ENCODE data around the gene TMEM37.

TMEM37 gene

GRCh38 chr2:119476301-119477112 lies 44.9 kb downstream of the TMEM37 start:
- Histone ChIP-seq H3K36me3 (ENCODE audit: insufficient read depth, low read length) (no peaks in the 10 kb centered on the region), H3K27ac (ENCODE audit: low read depth, low read length) (no peak overlapping the region), H3K4me1 (ENCODE audit: insufficient read depth, low read length) (peaks cover 6% of the 10 kb centered on the region), H3K4me3 (ENCODE audit: low read depth in 1 of 2, low read length in 2 of 2) (no peak overlapping the region), H3K27me3 (ENCODE audit: control insufficient read depth in 1 of 2, insufficient read depth in 2 of 2, low read length in 2 of 2) (no peaks in the 10 kb centered on the region), H3K9ac (ENCODE audit: low read length) (no peak overlapping the region), H3K9me3 (ENCODE audit: low read length) (no peaks in the 10 kb centered on the region)

DNA sequence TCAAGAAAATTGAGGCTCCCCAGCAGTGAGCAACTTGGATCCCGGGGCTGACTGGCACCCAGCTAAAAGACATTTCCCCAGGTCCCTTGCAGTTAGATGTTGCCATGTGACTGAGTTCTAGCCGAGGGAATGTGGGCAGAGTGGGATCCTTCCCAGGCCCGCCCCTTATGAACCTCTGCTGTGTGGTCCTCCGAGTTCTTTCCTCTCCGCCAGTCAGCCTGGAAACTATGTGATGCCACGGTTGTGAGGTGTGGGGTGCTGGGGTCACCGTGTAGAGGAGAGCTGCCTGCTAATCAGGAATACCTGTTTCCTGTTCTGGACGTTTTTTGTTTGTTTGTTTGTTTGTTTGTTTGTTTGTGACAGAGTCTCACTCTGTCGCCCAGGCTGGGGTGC lies 45.5 kb downstream of the TMEM37 start:
- peaks cover 6% of the 10 kb centered on the region for H3K4me1 ChIP-seq (ENCODE audit: insufficient read depth, low read length)
- H3K9me3 ChIP-seq (ENCODE audit: low read length) = no peaks in the 10 kb centered on the region
- no peak overlapping the region for H3K4me3 ChIP-seq (ENCODE audit: low read depth in 1 of 2, low read length in 2 of 2)
- H3K27me3 ChIP-seq (ENCODE audit: control insufficient read depth in 1 of 2, insufficient read depth in 2 of 2, low read length in 2 of 2) = no peaks in the 10 kb centered on the region
- no peaks in the 10 kb centered on the region for H3K36me3 ChIP-seq (ENCODE audit: insufficient read depth, low read length)
- H3K27ac ChIP-seq (ENCODE audit: low read depth, low read length) = no peak overlapping the region
- H3K9ac ChIP-seq (ENCODE audit: low read length) = no peak overlapping the region

DNA sequence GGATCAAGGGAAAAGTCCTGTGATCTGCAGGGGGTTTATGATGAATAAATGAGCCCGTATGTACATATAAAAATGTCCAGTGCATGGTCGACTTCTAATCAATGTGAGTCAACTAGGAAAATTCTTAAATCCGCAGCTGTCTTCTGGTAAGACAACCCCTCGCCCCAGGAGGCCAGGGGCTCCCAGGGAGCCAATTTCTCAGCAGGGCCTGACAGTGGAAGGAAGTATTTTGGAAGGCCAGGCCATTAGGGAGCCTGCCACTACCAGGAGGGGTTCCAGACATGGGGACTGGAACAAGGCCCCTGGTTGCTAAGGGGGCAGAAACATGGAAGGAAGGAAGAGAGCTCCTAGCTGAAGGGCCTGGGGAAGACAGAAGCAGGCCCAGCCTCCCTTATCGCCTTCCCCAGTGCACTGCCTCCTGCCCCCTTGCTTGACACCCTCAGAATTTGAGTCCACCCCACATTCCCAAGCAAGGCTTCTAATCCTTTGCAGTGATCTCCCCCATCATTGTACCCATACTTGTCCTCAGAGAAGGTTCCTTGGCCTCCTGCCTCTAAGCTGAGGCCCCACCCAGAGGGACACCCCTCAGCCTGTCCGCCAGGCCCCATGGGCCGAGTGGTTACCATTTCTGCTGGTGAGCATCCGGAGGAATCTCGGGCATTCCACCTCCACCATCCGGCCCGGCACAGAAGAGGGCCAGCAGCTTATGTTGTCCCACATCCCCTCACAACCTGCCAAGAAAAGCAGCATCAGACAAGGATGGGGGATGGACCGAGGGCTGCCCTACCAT lies 46.7 kb downstream of the TMEM37 start:
- H3K9ac ChIP-seq (ENCODE audit: low read length) = no peak overlapping the region
- peaks cover 6% of the 10 kb centered on the region for H3K4me1 ChIP-seq (ENCODE audit: insufficient read depth, low read length)
- no peak overlapping the region for H3K27ac ChIP-seq (ENCODE audit: low read depth, low read length)
- H3K4me3 ChIP-seq (ENCODE audit: low read depth in 1 of 2, low read length in 2 of 2) = no peak overlapping the region
- H3K9me3 ChIP-seq (ENCODE audit: low read length) = no peaks in the 10 kb centered on the region
- no peaks in the 10 kb centered on the region for H3K36me3 ChIP-seq (ENCODE audit: insufficient read depth, low read length)
- H3K27me3 ChIP-seq (ENCODE audit: control insufficient read depth in 1 of 2, insufficient read depth in 2 of 2, low read length in 2 of 2) = no peaks in the 10 kb centered on the region

- Histone ChIP-seq H3K4me3 (ENCODE audit: low read depth in 1 of 2, low read length in 2 of 2) (no peak overlapping the region), H3K36me3 (ENCODE audit: insufficient read depth, low read length) (no peaks in the 10 kb centered on the region), H3K9ac (ENCODE audit: low read length) (no peak overlapping the region), H3K27me3 (ENCODE audit: control insufficient read depth in 1 of 2, insufficient read depth in 2 of 2, low read length in 2 of 2) (no peaks in the 10 kb centered on the region), H3K9me3 (ENCODE audit: low read length) (no peaks in the 10 kb centered on the region), H3K4me1 (ENCODE audit: insufficient read depth, low read length) (peaks cover 6% of the 10 kb centered on the region), H3K27ac (ENCODE audit: low read depth, low read length) (no peak overlapping the region)
Observed at GRCh38 chr2:119478978-119479295, 47.3 kb downstream of the TMEM37 start.

DNA sequence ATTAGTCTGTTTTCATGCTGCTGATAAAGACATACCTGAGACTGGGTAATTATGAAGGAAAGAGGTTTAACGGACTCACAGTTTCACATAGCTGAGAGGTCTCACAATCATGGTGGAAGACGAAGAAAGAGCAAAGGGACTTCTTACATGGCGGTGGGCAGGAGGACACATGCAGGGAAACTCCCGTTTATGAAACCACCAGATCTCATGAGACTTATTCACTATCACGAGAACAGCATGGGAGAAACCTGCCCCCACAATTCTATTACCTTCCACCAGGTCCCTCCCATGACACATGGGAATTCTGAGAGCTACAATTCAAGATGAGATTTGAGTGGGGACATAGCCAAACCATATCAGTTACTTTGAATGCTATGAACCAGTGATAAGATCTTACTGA lies 48.5 kb downstream of the TMEM37 start:
- peaks cover 6% of the 10 kb centered on the region for H3K4me1 ChIP-seq (ENCODE audit: insufficient read depth, low read length)
- no peak overlapping the region for H3K4me3 ChIP-seq (ENCODE audit: low read depth in 1 of 2, low read length in 2 of 2)
- H3K27ac ChIP-seq (ENCODE audit: low read depth, low read length) = no peak overlapping the region
- H3K36me3 ChIP-seq (ENCODE audit: insufficient read depth, low read length) = no peaks in the 10 kb centered on the region
- H3K27me3 ChIP-seq (ENCODE audit: control insufficient read depth in 1 of 2, insufficient read depth in 2 of 2, low read length in 2 of 2) = no peaks in the 10 kb centered on the region
- no peaks in the 10 kb centered on the region for H3K9me3 ChIP-seq (ENCODE audit: low read length)
- no peak overlapping the region for H3K9ac ChIP-seq (ENCODE audit: low read length)

- Histone ChIP-seq H3K27ac (ENCODE audit: low read depth, low read length) (no peak overlapping the region), H3K4me3 (ENCODE audit: low read depth in 1 of 2, low read length in 2 of 2) (no peak overlapping the region), H3K9me3 (ENCODE audit: low read length) (no peaks in the 10 kb centered on the region), H3K9ac (ENCODE audit: low read length) (no peak overlapping the region), H3K36me3 (ENCODE audit: insufficient read depth, low read length) (no peaks in the 10 kb centered on the region), H3K27me3 (ENCODE audit: control insufficient read depth in 1 of 2, insufficient read depth in 2 of 2, low read length in 2 of 2) (no peaks in the 10 kb centered on the region), H3K4me1 (ENCODE audit: insufficient read depth, low read length) (peaks cover 6% of the 10 kb centered on the region)
Observed at GRCh38 chr2:119480718-119481142, 49.1 kb downstream of the TMEM37 start.

DNA sequence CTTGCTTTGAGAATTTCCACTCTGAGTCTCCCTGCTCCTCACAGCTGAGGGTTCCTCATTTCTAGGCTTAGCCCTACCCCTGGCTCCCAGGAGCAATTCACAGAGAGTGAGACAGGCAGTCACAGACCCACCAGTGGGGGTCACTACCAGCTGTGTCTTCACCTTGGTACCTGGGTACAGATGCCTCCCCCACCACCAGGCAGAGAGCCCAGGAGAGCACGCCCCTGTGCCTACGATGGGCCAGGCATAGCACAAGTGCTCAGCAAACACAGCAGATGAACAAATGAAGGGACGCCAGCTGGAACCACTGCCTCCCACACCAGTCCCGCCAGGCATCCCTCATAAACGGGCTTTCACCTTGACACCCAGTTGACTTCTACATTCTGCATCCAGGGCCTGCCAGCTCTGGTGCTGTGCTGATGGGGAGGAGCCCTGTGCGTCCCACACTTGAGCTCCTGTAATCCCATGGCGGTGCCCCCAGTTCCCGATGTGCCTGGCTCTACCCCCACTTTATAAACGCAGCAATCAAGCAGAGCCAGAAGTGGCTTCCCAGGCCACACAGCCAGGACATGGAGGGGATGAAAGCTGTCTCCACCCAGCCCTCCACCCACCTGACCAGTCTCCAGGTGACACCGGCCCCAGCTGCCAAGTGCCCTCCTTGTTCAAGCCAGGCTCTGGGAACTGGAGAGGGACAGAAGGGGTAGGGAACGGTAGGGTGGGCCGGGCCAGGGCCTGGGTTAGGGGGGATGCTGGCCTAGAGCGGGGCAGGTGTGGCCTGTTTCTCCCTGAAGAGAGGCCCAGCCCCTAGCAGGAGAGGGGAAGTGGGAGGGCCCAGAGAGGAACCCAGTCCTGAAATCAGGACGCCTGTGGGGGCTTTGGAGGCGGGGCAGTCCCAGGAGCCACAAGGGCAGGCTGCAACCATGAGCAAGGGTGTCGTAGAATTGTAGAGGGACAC lies 50.1 kb downstream of the TMEM37 start:
- Histone ChIP-seq H3K36me3 (ENCODE audit: insufficient read depth, low read length) (no peaks in the 10 kb centered on the region), H3K4me1 (ENCODE audit: insufficient read depth, low read length) (no peaks in the 10 kb centered on the region), H3K27ac (ENCODE audit: low read depth, low read length) (no peak overlapping the region)

GRCh38 chr2:119482481-119483394 lies 51.1 kb downstream of the TMEM37 start:
- Histone ChIP-seq H3K9ac (ENCODE audit: low read length) (no peak overlapping the region), H3K36me3 (ENCODE audit: insufficient read depth, low read length) (no peaks in the 10 kb centered on the region), H3K27ac (ENCODE audit: low read depth, low read length) (no peak overlapping the region), H3K9me3 (ENCODE audit: low read length) (no peaks in the 10 kb centered on the region), H3K27me3 (ENCODE audit: control insufficient read depth in 1 of 2, insufficient read depth in 2 of 2, low read length in 2 of 2) (no peaks in the 10 kb centered on the region), H3K4me1 (ENCODE audit: insufficient read depth, low read length) (no peaks in the 10 kb centered on the region), H3K4me3 (ENCODE audit: low read depth in 1 of 2, low read length in 2 of 2) (no peak overlapping the region)

More for the DNA sequence above, 50.1 kb downstream of the TMEM37 start:
- Histone ChIP-seq H3K9me3 (ENCODE audit: low read length) (no peaks in the 10 kb centered on the region), H3K4me3 (ENCODE audit: low read depth in 1 of 2, low read length in 2 of 2) (no peak overlapping the region), H3K27me3 (ENCODE audit: control insufficient read depth in 1 of 2, insufficient read depth in 2 of 2, low read length in 2 of 2) (no peaks in the 10 kb centered on the region), H3K9ac (ENCODE audit: low read length) (no peak overlapping the region)

GRCh38 chr2:119483395-119483753 lies 51.7 kb downstream of the TMEM37 start:
- Histone ChIP-seq H3K9ac (ENCODE audit: low read length) (no peak overlapping the region), H3K27ac (ENCODE audit: low read depth, low read length) (no peak overlapping the region), H3K4me3 (ENCODE audit: low read depth in 1 of 2, low read length in 2 of 2) (no peak overlapping the region), H3K36me3 (ENCODE audit: insufficient read depth, low read length) (no peaks in the 10 kb centered on the region), H3K27me3 (ENCODE audit: control insufficient read depth in 1 of 2, insufficient read depth in 2 of 2, low read length in 2 of 2) (no peaks in the 10 kb centered on the region), H3K9me3 (ENCODE audit: low read length) (no peaks in the 10 kb centered on the region), H3K4me1 (ENCODE audit: insufficient read depth, low read length) (no peaks in the 10 kb centered on the region)

- no peaks in the 10 kb centered on the region for H3K9me3 ChIP-seq (ENCODE audit: low read length)
- H3K4me3 ChIP-seq (ENCODE audit: low read depth in 1 of 2, low read length in 2 of 2) = no peak overlapping the region
- H3K4me1 ChIP-seq (ENCODE audit: insufficient read depth, low read length) = no peaks in the 10 kb centered on the region
- H3K27ac ChIP-seq (ENCODE audit: low read depth, low read length) = no peak overlapping the region
- H3K36me3 ChIP-seq (ENCODE audit: insufficient read depth, low read length) = no peaks in the 10 kb centered on the region
- H3K9ac ChIP-seq (ENCODE audit: low read length) = no peak overlapping the region
- H3K27me3 ChIP-seq (ENCODE audit: control insufficient read depth in 1 of 2, insufficient read depth in 2 of 2, low read length in 2 of 2) = no peaks in the 10 kb centered on the region
Observed at GRCh38 chr2:119483896-119484718, 52.5 kb downstream of the TMEM37 start.

Measured in muscle layer of colon (tissue), 2 donors.